Anterior cingulate cortex (tissue), 58 donors: ENCODE results near the gene ANAPC2.
A peak's percentile ranks its signal among the peaks of the same experiment; 100 is the strongest.
"Not testable (repeated sequence)": the region's sequence is repeated elsewhere in the genome, so short reads cannot be mapped to it uniquely, and the experiment has no call there.

Source experiments
- DNase-seq, 58 donors: peaks; one replicate each; lab custom pipeline; 2025; lab: John Stamatoyannopoulos, UW

The ANAPC2 gene

DNA sequence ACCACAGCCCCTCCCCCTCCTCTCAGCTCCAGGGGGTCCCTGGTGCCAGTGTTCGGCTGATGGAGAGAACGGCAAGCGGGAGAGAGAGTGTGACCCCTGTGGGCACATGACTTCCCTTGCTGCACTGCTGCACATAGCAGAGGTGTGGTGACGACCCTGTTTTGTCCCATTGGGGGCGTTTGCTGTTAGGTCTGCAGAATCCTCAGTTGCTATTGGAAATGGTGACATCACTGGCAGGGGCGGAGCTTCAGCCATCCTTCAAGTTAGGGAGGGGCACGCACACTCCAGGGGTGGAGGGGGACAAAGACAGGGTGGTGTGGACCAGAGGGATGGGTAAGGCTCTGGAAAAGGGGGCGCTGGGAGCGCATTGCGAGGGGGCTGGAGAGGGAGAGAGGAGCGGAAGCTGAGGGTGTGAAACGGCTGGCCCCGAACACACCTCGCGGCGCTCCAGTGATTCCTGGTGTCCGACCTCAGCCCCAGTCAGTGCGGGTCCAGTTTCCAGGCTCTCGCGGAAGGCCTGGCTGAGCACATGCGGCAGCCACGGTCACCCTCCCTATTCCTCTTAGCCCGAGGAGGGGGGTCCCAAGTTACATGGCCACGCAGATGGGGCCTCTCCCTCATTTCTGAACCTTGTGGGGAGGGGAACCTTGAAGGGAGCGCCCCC is 50.2 kb downstream of the ANAPC2 start:
- peak in 44 of 58 donors; percentile 22 to 86 (median 66) for DNase-seq

DNA sequence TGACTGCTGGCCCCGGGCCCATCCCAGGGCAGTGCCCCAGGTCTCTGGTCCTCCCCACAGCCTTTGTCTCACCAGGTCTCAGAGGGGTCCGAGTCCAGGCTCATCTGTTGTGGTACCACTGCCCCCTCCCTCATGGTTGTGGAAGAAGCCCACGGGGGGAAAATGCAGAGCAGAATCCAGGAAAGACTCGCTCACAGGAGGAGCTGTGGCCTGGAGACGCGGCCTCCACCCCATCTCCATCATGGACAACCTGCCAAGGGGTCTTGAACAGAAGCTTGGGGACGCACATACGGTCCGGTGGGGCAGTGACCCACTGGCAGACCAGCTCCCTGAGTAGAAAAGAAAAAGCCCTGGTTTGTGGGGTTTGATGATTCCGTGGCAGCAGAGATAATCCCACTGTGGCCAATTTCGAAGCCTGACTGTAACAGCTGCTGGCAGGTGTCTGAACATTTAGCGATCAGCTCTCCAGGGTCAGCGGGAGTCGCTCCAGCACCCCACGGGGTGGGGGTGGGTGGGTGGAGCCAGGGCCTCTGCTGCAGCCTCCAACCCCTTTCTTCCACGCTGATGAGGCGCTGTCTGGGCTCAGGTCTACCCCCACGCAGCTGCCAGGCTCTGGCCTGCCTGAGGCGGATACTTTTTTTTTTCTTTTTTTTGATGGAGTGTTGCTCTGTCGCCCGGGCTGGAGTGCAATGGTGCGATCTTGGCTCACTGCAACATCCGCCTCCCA is 51.3 kb downstream of the ANAPC2 start:
- no peak for DNase-seq

DNA sequence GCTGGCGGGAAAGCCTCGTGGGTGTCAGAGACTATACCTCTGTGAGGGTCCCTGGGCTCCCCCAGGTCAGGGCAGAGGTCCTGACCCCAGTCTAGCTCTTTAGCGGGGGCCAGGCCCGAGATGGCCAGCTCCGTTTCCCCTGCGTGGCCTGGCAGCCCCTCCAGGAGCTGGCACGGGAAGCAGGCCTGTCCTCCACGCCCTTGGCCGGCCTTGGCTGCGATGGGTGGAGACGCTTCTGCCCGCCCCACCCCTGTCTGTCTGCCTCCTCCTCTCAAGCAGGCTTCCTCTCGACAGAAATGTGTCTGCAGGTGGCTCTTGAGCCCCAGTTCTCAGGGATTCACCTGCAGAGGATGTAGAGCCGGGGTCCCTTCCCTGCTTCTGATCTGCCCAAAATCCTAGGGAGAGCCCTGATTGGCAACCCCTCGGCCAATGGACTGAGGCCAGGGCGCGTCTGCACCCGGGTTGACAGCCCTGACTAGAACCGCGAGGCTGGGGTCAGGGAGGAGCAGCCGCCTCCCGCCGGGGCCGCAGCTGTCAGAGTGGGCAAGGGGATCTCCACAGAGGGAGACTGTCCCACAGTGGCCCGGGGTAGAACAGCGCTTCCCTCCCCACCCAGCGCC is 52.0 kb downstream of the ANAPC2 start:
- no peak for DNase-seq

DNA sequence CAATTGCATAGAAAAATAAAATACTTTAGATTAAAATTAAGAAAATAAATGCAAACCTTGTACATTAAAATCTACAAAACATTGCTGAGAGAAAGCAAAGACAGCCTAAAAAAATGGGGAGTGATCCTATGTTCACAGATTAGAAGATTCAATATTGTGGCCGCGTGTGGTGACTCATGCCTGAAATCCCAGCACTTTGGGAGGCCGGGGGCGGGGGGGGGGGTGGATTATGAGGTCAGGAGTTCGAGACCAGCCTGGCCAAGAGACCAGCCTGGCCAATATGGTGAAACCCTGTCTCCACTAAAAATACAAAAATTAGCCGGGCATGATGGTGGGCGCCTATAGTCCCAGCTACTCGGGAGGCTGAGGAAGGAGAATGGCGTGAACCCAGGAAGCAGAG is 53.2 kb downstream of the ANAPC2 start:
- DNase-seq: not testable (repeated sequence)

DNA sequence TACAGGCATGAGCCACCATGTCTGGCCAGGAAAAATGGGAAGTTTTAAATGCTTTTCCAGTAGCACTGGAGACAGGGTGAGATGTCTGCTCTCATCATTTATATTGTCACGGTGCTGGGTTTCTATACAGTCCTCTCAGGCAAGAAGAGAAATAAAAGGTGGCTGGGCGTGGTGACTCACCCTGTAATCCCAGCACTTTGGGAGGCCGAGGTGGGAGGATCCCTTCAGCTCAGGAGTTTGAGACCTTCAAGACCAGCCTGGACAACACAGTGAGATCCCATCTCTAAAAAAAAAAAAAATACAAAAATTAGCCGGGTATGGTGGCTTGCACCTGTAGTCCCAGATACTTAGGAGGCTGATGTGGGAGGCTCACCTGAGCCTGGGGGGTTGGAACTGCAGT is 54.2 kb downstream of the ANAPC2 start:
- DNase-seq: no peak

DNA sequence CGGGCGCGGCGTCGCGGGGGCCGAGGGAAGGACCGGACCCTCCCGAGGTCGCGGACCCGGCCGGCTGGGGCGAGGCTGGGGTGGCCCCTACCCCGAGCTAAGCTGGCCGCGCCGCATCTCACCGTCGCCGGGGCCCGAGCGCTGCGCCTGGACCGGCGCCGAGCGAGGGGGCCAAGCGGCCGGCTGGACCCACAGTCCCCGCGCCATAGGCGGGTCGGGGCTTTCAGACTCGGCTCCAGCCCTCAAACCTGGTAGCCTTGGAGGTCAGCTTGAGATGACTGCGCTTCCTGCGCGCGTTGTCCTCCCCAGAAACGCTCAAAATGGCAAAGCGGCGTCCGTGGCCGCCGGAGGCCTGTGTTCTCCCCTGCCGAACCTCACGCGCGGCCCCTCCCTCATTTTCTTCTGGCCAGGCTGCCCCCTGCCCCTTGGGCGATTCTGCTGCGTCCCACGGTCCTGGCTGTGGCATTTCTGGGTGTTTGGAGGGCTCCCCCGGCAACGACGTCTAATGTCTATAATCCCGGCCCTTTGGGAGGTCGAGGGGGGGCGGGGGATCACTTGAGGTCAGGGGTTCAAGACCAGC is 58.1 kb downstream of the ANAPC2 start:
- DNase-seq: no peak

DNA sequence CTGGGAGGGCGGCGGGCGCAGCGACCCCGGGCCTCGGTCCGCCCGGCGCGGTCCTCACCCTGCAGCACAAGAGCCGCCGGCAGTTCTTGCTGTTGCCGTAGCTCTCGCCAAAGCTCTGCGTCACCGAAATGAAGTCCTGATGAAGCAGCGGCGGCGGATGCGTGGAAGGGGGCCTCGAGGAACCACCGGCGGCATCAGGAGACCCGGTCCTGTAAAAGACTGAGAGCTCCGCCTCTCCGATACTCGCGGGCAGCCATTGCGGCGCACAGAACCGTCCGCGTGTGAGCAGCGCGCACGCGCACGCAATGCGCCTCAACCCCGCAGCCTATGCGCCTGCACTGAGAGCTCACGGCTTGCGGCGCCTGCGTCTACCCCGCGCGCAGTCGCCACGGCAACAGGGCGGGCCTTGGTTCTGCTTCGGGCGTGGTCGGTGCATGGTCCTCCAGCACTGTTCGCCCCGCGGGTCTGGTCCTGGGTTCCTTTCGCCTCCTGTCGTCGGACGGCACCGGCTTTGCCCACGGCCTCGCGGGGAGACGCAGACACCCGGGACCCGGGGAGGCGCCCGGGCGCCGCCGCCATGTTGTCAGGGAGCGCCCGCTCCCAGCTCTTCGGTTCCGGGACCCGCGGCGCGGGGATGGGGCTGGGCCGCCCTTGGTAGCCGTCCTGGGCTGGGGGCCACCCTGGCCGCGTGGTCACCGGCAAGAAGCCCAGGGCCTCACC is 58.7 kb downstream of the ANAPC2 start:
- peak in 57 of 58 donors; percentile 41 to 92 (median 79) for DNase-seq

DNA sequence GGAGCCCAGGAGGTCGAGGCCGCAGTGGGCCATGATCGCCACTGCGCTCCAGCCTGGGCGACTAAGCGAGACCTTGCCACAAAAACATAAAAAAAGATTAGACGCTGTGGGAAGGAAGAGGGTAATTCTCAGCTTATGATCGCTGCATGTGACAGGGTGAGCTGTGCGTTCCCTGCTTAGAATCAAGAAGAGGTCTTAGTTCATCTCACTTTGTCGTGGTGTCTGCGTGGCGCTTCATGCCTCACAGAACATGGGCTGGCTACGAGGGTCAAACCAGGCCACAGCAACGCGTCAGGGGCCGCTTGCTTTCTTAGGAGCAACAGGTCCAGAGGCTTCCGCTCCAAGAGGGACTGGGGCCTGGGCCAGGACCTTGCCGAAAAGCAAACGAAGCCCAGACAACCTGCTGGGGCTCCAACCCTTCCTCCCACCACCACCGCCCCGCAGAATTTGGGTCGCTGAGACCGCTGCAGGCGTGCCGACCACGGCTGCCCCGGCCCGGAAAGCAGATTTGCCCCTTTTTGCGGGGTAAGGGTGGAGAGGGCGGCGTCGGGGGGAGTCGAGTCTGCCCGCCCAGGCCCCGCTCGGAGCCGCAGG is 59.4 kb downstream of the ANAPC2 start:
- DNase-seq: no peak

DNA sequence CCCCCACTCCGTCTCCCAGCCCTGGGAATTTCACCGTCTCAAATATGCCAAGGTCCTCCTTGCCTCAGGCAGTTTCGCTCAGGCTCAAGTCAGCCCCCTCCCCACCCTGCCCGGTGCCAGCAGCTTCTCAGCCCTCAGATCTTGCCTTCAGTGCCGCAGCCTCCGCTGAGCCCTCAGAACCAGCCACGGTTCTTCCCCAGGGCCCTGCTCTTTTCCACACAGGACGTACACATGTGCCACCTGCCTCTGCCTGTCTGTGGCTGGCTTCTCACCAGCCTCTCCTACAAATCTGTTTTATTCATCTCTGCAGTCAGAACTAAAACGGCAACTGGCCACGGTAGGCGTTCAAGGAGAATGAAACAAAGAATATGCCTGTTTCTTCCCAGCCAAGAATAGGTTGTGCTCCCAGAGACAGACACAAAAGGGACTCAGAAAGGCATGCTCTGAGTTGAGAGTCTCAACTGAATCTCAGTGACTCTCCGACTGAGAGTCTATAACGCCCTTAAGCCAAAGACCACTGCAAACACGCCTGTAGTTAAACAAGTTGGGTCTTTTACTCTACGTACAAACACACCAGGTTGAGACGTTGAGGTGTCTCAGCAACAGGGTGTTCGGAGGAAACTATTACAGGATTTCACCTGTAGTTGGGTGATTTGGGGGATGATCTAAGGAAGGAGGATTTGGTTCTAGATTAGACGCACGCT is 60.0 kb downstream of the ANAPC2 start:
- DNase-seq: no peak

DNA sequence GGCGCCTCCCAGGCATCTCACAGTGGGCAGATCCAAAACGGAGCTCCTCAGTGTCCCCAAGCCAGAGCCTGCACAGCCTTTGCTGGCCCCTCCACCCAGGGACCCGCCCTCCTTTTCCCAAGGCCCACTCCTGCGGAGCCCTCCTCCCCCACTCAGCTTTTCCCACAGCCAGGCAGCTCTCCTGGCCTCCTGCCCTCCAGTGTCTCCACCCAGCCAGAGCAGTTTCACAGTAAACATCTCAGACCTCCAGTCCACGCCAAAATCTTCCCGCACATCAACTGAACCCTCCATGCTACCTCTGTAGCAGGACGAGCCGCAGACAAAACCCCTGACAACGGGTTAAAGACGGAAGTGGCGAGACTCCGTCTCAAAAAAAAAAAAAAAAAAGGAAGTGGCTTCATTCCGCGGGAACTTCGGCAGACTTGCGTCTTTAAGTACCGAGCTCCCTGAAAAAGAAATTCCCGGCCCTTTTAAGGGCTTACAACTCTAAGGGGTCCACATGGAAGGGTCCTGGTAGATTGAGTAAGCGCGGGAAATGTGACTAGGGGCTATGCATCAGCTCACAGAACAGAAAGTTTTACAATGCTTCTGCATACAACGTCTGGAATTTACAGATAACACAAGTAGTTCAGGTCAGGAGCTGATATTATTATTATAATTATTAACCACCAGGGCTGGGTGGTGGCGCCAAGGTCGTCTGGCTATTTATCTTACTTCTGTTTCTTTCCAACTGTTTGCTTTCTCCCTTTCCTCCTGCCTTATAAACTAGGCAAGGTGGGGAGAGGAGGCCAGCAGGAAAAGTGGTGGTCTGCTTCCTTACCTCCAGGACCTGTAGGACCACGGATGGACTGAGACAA is 60.8 kb downstream of the ANAPC2 start:
- peak in 1 of 58 donors; percentile 32 for DNase-seq

DNA sequence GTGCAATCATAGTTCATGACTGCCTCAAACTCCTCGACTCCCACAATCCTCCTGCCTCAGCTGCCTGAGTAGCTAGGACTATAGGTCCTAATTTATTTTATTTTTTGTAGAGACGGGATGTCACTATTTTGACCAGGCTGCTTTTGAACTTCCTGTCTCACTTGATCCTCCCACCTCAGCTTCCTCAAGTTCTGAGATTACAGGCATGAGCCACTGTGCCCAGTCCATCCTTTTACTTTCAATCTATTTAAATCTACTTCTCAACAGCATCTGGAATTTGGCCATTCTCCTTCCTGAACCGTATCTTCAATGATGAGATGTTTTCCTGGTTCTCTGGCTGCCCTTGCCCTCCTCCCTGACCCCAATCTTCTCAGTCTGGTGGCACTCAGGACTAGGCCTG is 61.6 kb downstream of the ANAPC2 start:
- no peak for DNase-seq
